DOHH2 (cell line): ENCODE data around the gene SEC24A.

Source experiments
- H3F3A ChIP-seq: fragments of 200-600 bp; sonication (generic), shearing (Covaris generic); 2 replicates; pipeline ENCODE4 v1.6.0; 2016; ENCODE audit warnings: antibody characterized with exemption, mild to moderate bottlenecking; ENCODE audit not compliant: control insufficient read depth, insufficient read depth
- H3K27ac ChIP-seq: fragments of 200-600 bp; sonication (generic); 2 replicates; pipeline ENCODE4 v1.5.1; 2014; ENCODE audit warnings: low read depth, mild to moderate bottlenecking, low read length, moderate library complexity
- H3K27me3 ChIP-seq: fragments of 200-600 bp; sonication (generic); 2 replicates; pipeline ENCODE4 v1.6.1; 2014; ENCODE audit warnings: mild to moderate bottlenecking, low read length, mixed read lengths; ENCODE audit not compliant: control insufficient read depth
- H3K36me3 ChIP-seq: fragments of 200-600 bp; sonication (generic); 2 replicates; pipeline ENCODE4 v1.6.1; 2014; ENCODE audit warnings: mild to moderate bottlenecking, low read length, moderate library complexity, mixed read lengths; ENCODE audit not compliant: control insufficient read depth
- H3K4me1 ChIP-seq: fragments of 200-600 bp; sonication (generic); 2 replicates; pipeline ENCODE4 v1.6.1; 2014; ENCODE audit warnings: mild to moderate bottlenecking, low read length, mixed read lengths; ENCODE audit not compliant: control insufficient read depth
- H3K4me2 ChIP-seq: fragments of 200-600 bp; sonication (generic); 2 replicates; pipeline ENCODE4 v1.6.0; 2014; ENCODE audit warnings: mild to moderate bottlenecking, low read length, moderate library complexity
- H3K4me3 ChIP-seq: fragments of 200-600 bp; sonication (generic); 2 replicates; pipeline ENCODE4 v1.5.1; 2014; ENCODE audit warnings: mild to moderate bottlenecking, low read length, mixed read lengths
- H3K79me2 ChIP-seq: fragments of 200-600 bp; sonication (generic); 2 replicates; pipeline ENCODE4 v1.6.1; 2014; ENCODE audit warnings: mild to moderate bottlenecking, low read length, mixed read lengths; ENCODE audit not compliant: control insufficient read depth
- H3K9me2 ChIP-seq: fragments of 200-600 bp; sonication (generic); replicated peaks from 2 replicates; pipeline ENCODE4 v1.6.1; 2014; ENCODE audit warnings: mild to moderate bottlenecking, low read length, mixed read lengths; ENCODE audit not compliant: control insufficient read depth
- H3K9me3 ChIP-seq: fragments of 200-600 bp; sonication (generic); 2 replicates; pipeline ENCODE4 v1.6.1; 2014; ENCODE audit warnings: antibody characterized with exemption, low read length, mixed read lengths; ENCODE audit not compliant: control insufficient read depth, insufficient read depth
- H4K20me1 ChIP-seq: fragments of 200-600 bp; sonication (generic); 2 replicates; pipeline ENCODE4 v1.6.0; 2014; ENCODE audit warnings: low read depth, mild to moderate bottlenecking, antibody characterized with exemption, low read length, moderate library complexity; ENCODE audit not compliant: control insufficient read depth, insufficient read depth
- EZH2phosphoT487 ChIP-seq: fragments of 200-600 bp; sonication (generic); IDR thresholded peaks from 2 replicates; pipeline ENCODE4 v1.6.1; 2017; ENCODE audit warnings: borderline replicate concordance, mild to moderate bottlenecking, antibody characterized with exemption, low read length, moderate library complexity, mixed read lengths
- TF ChIP-seq, protein P1 (sequence below): fragments of 200-600 bp; sonication (generic); IDR thresholded peaks from one replicate; pipeline ENCODE4 v1.5.1; 2014; ENCODE audit warnings: antibody characterized with exemption, mild to moderate bottlenecking, low read depth, low read length; ENCODE audit not compliant: poor library complexity, severe bottlenecking

SEC24A gene

GRCh38 chr5:134735243-134735642 lies 86.7 kb downstream of the SEC24A start:
- peaks cover 23% of the 10 kb centered on the region for H3K79me2 ChIP-seq
- peak overlapping the region; percentile 19; the same call in 1 of the 2 replicates for H3K4me3 ChIP-seq
- peak overlapping the region; percentile 81 for H3K27ac ChIP-seq
- H3K4me1 ChIP-seq = peaks cover 44% of the 10 kb centered on the region
- TF ChIP-seq, protein P1, sequence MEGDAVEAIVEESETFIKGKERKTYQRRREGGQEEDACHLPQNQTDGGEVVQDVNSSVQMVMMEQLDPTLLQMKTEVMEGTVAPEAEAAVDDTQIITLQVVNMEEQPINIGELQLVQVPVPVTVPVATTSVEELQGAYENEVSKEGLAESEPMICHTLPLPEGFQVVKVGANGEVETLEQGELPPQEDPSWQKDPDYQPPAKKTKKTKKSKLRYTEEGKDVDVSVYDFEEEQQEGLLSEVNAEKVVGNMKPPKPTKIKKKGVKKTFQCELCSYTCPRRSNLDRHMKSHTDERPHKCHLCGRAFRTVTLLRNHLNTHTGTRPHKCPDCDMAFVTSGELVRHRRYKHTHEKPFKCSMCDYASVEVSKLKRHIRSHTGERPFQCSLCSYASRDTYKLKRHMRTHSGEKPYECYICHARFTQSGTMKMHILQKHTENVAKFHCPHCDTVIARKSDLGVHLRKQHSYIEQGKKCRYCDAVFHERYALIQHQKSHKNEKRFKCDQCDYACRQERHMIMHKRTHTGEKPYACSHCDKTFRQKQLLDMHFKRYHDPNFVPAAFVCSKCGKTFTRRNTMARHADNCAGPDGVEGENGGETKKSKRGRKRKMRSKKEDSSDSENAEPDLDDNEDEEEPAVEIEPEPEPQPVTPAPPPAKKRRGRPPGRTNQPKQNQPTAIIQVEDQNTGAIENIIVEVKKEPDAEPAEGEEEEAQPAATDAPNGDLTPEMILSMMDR = no peak
- H3K9me2 ChIP-seq = no peaks in the 10 kb centered on the region
- peak overlapping the region; percentile 43 for H3K4me2 ChIP-seq
- peaks cover 15% of the 10 kb centered on the region for H3F3A ChIP-seq
- no peaks in the 10 kb centered on the region for H3K9me3 ChIP-seq
- no peaks in the 10 kb centered on the region; the same call in 1 of the 2 replicates for H4K20me1 ChIP-seq
- H3K27me3 ChIP-seq = no peaks in the 10 kb centered on the region; the same call in 1 of the 2 replicates
- peaks cover 8% of the 10 kb centered on the region for H3K36me3 ChIP-seq

DNA sequence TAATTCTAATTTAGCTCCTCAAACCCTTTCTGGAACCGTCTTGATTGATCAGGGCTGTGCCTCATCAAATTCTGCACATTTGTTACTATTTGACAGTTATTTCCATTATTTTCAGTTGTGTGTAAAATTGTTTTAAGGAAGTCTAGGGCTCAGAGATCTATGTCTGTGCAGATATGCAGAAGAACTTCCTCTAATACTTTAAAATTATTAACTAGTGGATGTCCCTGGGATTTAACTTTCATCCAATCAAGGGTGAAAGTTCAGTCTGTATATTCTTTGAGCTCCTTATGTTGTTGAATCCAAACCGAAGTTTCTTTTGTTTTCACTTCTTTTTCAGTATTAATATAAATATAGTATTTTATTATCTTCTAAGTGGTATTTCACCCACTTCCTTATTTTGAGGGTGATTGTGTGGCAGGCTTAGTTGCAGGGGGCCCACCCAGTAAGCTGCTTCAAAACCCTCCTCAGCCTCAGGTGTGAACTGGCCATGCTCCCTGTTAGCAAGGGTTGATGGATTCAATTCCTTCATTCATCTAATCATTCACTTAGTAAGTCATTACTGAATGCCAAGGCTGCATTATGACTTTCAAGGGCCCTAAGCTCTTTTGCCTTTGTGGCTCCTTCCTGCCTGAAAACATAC lies 87.7 kb downstream of the SEC24A start:
- Histone ChIP-seq H3K9me2 (no peaks in the 10 kb centered on the region), H3K4me3 (peak overlapping the region; percentile 19), H3F3A (peaks cover 15% of the 10 kb centered on the region), H3K79me2 (peaks cover 34% of the 10 kb centered on the region), H3K9me3 (no peaks in the 10 kb centered on the region), H3K4me2 (peak overlapping the region; percentile 43), H3K36me3 (peaks cover 18% of the 10 kb centered on the region), H3K27ac (peak overlapping the region; percentile 81), H3K4me1 (peaks cover 55% of the 10 kb centered on the region), H4K20me1 (peaks cover 5% of the 10 kb centered on the region; the same call in 1 of the 2 replicates), H3K27me3 (no peaks in the 10 kb centered on the region; the same call in 1 of the 2 replicates)
- TF ChIP-seq EZH2phosphoT487 = no peak
- TF ChIP-seq, protein P1 = no peak

DNA sequence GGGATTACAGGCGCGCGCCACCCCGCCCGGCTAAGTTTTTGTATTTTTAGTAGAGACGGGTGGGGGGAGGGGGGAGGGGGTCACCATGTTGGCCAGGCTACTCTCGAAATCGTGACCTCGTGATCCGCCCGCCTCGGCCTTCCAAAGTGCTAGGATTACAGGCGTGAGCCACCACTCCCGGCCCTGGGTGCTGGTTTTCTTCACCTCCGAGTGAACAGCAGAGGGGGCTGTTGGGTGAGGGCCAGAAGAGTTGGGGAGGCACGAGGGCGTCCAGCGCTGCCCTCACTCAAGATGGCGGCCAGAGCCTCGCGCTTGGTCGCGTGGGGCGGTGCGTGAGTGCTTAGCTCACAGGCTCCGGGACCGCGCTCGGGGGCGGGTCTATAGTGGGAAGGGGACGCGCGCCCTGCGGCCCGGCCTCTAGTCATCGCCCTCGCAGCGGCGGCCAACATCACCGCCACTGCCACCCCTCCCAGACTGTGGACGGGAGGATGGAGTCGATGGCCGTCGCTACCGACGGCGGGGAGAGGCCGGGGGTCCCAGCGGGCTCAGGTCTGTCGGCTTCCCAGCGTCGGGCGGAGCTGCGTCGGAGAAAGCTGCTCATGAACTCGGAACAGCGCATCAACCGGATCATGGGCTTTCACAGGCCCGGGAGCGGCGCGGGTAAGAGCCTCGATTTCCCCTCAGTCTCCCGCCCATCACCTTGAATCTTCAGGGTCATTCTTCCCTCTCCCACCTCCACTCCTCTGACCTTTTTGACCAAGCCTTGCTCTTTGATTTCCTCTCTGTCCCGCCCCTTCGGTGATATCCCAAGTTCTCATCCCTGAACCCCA lies 89.8 kb downstream of the SEC24A start, which contains the start of gene CAMLG:
Gene CAMLG, plus strand, starts transcription at position 416 of the 830 bp plus-strand sequence. Its CDS starts 73 bp downstream, at position 489.
- H3K4me2 ChIP-seq = peak within 1 kb of the TSS; percentile 88
- H4K20me1 ChIP-seq = peaks cover 5% of the 10 kb centered on the region; the same call in 1 of the 2 replicates
- peaks cover 54% of the 10 kb centered on the region for H3K79me2 ChIP-seq
- H3K27ac ChIP-seq = peak within 1 kb of the TSS; percentile 65
- peaks cover 34% of the 10 kb centered on the region for H3K36me3 ChIP-seq
- H3K9me2 ChIP-seq = no peaks in the 10 kb centered on the region
- H3K4me3 ChIP-seq = peak within 1 kb of the TSS; percentile 84
- TF ChIP-seq, protein P1 = peak; percentile 77
- TF ChIP-seq EZH2phosphoT487 = no peak
- H3F3A ChIP-seq = peaks cover 12% of the 10 kb centered on the region
- peaks cover 57% of the 10 kb centered on the region for H3K4me1 ChIP-seq
- no peaks in the 10 kb centered on the region; the same call in 1 of the 2 replicates for H3K27me3 ChIP-seq
- H3K9me3 ChIP-seq = no peaks in the 10 kb centered on the region
